Islet of Langerhans (tissue), 1 donor: ENCODE results near the gene DLK1.

Experiments
- FAIRE-seq: peaks from one replicate; lab custom pipeline; 2011; peaks lifted over from hg19 to GRCh38; lab: Jason Lieb, UNC

The DLK1 gene

GRCh38 chr14:100762901-100763300 is 36.2 kb downstream of the DLK1 start:
- FAIRE-seq, result no peak

GRCh38 chr14:100764471-100765115 is 37.9 kb downstream of the DLK1 start:
- no peak for FAIRE-seq

GRCh38 chr14:100765296-100765695 is 38.6 kb downstream of the DLK1 start:
- no peak for FAIRE-seq

- no peak for FAIRE-seq
Observed at GRCh38 chr14:100765991-100766390, 39.3 kb downstream of the DLK1 start.

- no peak for FAIRE-seq
Observed at GRCh38 chr14:100767003-100767787, 40.5 kb downstream of the DLK1 start.

GRCh38 chr14:100767788-100768536 is 41.3 kb downstream of the DLK1 start:
- FAIRE-seq, result no peak

- no peak for FAIRE-seq
Observed at GRCh38 chr14:100769035-100769939, 42.6 kb downstream of the DLK1 start.

- no peak for FAIRE-seq
Observed at GRCh38 chr14:100770046-100770445, 43.4 kb downstream of the DLK1 start.

- FAIRE-seq, result no peak
Observed at GRCh38 chr14:100770605-100771120, 44.0 kb downstream of the DLK1 start.

- no peak for FAIRE-seq
Observed at GRCh38 chr14:100771121-100771800, 44.6 kb downstream of the DLK1 start.

- FAIRE-seq, result no peak
Observed at GRCh38 chr14:100772607-100773165, 46.0 kb downstream of the DLK1 start.

GRCh38 chr14:100773331-100774163 is 46.9 kb downstream of the DLK1 start:
- no peak for FAIRE-seq

- FAIRE-seq, result no peak
Observed at GRCh38 chr14:100774164-100774537, 47.5 kb downstream of the DLK1 start.

- FAIRE-seq, result no peak
Observed at GRCh38 chr14:100775351-100775830, 48.7 kb downstream of the DLK1 start.

GRCh38 chr14:100775831-100776591 is 49.3 kb downstream of the DLK1 start:
- FAIRE-seq, result no peak

GRCh38 chr14:100776681-100777365 is 50.1 kb downstream of the DLK1 start:
- no peak for FAIRE-seq

- no peak for FAIRE-seq
Observed at GRCh38 chr14:100777366-100777817, 50.7 kb downstream of the DLK1 start.

- no peak for FAIRE-seq
Observed at GRCh38 chr14:100777818-100778525, 51.3 kb downstream of the DLK1 start.
